ENCODE measurements around the gene RFFL. TPM values are rescaled to one million over a fixed set of nuclear protein-coding genes. Genes with fewer than 3 reads are reported as not detected.

RFFL gene
- total RNA-seq, 1 experiment from 2014 or later = 30.3 TPM

- no peak for DNase-seq (ENCODE audit: low spot score)
- no peak for ATAC-seq
- no peak overlapping the region for H3K27ac Mint-ChIP-seq
- no peak for TF ChIP-seq ZNF423 (CRISPR knock-in tag; IDR thresholded peaks at IDR 0.05)
- TF ChIP-seq RELA (CRISPR knock-in tag; IDR thresholded peaks at IDR 0.05; ENCODE audit: borderline replicate concordance) = no peak
- TF ChIP-seq NFATC4 (CRISPR knock-in tag; IDR thresholded peaks at IDR 0.05) = no peak
- TF ChIP-seq KAT7 (CRISPR knock-in tag; IDR thresholded peaks at IDR 0.05; ENCODE audit: borderline replicate concordance) = no peak
- no peak for TF ChIP-seq MLX (CRISPR knock-in tag; IDR thresholded peaks at IDR 0.05)
- TF ChIP-seq TCF7 (CRISPR knock-in tag; IDR thresholded peaks at IDR 0.05; ENCODE audit: low read depth) = no peak
- no peak for TF ChIP-seq ZNF281 (CRISPR knock-in tag; IDR thresholded peaks at IDR 0.05)
- no peak for TF ChIP-seq ATF1 (CRISPR knock-in tag; IDR thresholded peaks at IDR 0.05)
- TF ChIP-seq PREB (CRISPR knock-in tag; IDR thresholded peaks at IDR 0.05; ENCODE audit: borderline replicate concordance) = no peak
- TF ChIP-seq ATF6 (CRISPR knock-in tag; IDR thresholded peaks at IDR 0.05) = no peak
- TF ChIP-seq GABPB1 (CRISPR knock-in tag; IDR thresholded peaks at IDR 0.05) = no peak
- TF ChIP-seq USF2 (CRISPR knock-in tag; IDR thresholded peaks at IDR 0.05) = no peak
- no peak for TF ChIP-seq MXD4 (CRISPR knock-in tag; IDR thresholded peaks at IDR 0.05; ENCODE audit: borderline replicate concordance)
- no peak for TF ChIP-seq ZBTB21 (CRISPR knock-in tag; IDR thresholded peaks at IDR 0.05; ENCODE audit: borderline replicate concordance)
- TF ChIP-seq NFYB (CRISPR knock-in tag; conservative IDR thresholded peaks at IDR 0.05; ENCODE audit: low read depth) = no peak
- TF ChIP-seq TEAD1 (CRISPR knock-in tag; IDR thresholded peaks at IDR 0.05) = no peak
- TF ChIP-seq E2F4 (CRISPR knock-in tag; IDR thresholded peaks at IDR 0.05; ENCODE audit: borderline replicate concordance, low read depth) = no peak
- no peak for TF ChIP-seq TEAD4 (CRISPR knock-in tag; IDR thresholded peaks at IDR 0.05)
- peaks cover 54% of the 10 kb centered on the region for H3K4me1 Mint-ChIP-seq
- peaks cover 4% of the 10 kb centered on the region for H3K27me3 Mint-ChIP-seq (ENCODE audit: low read depth)
- ChIA-PET POLR2A (no interaction called here), CTCF (no interaction called here)
- no peaks in the 10 kb centered on the region for H3K9me3 Mint-ChIP-seq
- H3K4me3 Mint-ChIP-seq = peak overlapping the region; percentile 87
- no peaks in the 10 kb centered on the region for H3K36me3 Mint-ChIP-seq
Observed at GRCh38 chr17:35087731-35088355, 24.3 kb upstream of the RFFL start.

Data from WTC11 (cell line).